Measurements from ENCODE around the gene ORC3. TPM values are rescaled to one million over a fixed set of nuclear protein-coding genes. Genes with fewer than 3 reads are reported as not detected.
A peak's percentile ranks its signal among the peaks of the same experiment; 100 is the strongest.

ORC3 gene
- total RNA-seq, 1 donor from 2014 or later: 20.1 TPM

DNA sequence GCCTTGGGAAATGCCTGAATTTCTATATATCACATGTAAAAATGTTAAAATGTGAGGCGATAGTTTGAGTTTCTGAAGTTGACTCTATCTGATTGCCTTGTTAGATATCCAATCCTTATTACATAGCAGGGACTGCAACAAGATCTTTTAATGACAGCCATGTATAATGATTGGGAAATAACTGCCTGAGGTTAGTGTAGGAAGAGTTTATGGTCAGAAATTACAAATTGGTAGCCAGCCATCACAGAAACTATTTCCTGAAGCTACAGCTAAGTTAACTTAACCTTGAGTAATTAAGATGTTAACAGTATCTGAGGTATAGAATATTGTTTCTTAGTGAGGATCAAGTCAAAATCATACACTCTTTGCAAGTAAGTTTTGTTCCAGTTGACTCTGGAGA lies 71.1 kb downstream of the ORC3 start:
- H3K4me1 Mint-ChIP-seq (ENCODE audit: low read depth, unreplicated experiment): peaks cover 6% of the 10 kb centered on the region
- no peak overlapping the region for H3K27ac Mint-ChIP-seq (ENCODE audit: unreplicated experiment)

DNA sequence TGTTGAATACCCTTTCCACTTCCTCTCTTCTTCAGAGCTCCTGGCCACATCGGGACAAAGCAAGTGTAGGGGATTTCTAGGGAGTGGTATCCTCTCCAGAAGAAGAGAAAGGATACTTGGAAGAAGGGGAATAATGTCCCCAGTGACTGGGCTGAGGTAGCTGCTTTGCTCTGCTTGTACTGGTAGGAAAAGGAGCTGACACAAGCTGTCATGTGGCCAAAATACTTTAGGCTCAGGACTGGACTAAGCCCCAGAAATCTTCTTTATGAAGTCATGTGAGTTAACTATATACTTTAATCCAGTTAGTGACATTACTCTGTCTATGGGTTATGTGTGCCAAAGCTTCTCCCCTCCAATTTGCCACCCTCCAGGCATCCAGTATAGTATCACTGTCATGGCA lies 71.6 kb downstream of the ORC3 start:
- DNase-seq: no peak

More for the DNA sequence above, 71.1 kb downstream of the ORC3 start:
- Mint-ChIP-seq H3K4me3 (ENCODE audit: unreplicated experiment) (no peak overlapping the region), H3K36me3 (ENCODE audit: unreplicated experiment) (no peaks in the 10 kb centered on the region), H3K9me3 (ENCODE audit: unreplicated experiment) (no peaks in the 10 kb centered on the region), H3K27me3 (ENCODE audit: unreplicated experiment) (peaks cover 2% of the 10 kb centered on the region)
- DNase-seq: no peak
- TF ChIP-seq, protein P1, sequence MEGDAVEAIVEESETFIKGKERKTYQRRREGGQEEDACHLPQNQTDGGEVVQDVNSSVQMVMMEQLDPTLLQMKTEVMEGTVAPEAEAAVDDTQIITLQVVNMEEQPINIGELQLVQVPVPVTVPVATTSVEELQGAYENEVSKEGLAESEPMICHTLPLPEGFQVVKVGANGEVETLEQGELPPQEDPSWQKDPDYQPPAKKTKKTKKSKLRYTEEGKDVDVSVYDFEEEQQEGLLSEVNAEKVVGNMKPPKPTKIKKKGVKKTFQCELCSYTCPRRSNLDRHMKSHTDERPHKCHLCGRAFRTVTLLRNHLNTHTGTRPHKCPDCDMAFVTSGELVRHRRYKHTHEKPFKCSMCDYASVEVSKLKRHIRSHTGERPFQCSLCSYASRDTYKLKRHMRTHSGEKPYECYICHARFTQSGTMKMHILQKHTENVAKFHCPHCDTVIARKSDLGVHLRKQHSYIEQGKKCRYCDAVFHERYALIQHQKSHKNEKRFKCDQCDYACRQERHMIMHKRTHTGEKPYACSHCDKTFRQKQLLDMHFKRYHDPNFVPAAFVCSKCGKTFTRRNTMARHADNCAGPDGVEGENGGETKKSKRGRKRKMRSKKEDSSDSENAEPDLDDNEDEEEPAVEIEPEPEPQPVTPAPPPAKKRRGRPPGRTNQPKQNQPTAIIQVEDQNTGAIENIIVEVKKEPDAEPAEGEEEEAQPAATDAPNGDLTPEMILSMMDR (IDR thresholded peaks at IDR 0.05; ENCODE audit: partially characterized antibody, unreplicated experiment): no peak

DNA sequence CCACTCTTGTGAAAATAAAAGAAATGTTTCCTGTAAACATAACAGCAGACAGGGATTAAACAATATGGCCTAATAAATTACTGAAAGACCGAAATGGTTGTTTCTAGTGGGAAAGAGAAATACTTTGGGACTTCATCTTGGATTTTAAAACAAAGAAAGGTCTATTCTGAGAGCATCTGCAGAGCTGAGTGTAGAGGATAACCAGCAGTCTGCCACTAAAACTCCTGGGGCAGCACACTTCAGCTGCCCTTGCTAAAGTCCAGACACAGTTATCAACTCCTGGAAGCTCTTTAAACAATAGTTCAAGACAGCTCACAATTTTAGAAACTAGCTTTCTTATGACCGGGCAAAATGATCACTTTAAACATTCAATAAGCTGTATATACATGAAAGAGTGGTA lies 73.5 kb downstream of the ORC3 start:
- H3K4me1 Mint-ChIP-seq (ENCODE audit: low read depth, unreplicated experiment): peaks cover 6% of the 10 kb centered on the region

More for the DNA sequence above, 71.6 kb downstream of the ORC3 start:
- Mint-ChIP-seq H3K27me3 (ENCODE audit: unreplicated experiment) (peaks cover 2% of the 10 kb centered on the region), H3K4me3 (ENCODE audit: unreplicated experiment) (no peak overlapping the region), H3K4me1 (ENCODE audit: low read depth, unreplicated experiment) (peaks cover 6% of the 10 kb centered on the region), H3K9me3 (ENCODE audit: unreplicated experiment) (no peaks in the 10 kb centered on the region), H3K27ac (ENCODE audit: unreplicated experiment) (no peak overlapping the region), H3K36me3 (ENCODE audit: unreplicated experiment) (no peaks in the 10 kb centered on the region)
- TF ChIP-seq, protein P1 (IDR thresholded peaks at IDR 0.05; ENCODE audit: partially characterized antibody, unreplicated experiment): no peak

DNA sequence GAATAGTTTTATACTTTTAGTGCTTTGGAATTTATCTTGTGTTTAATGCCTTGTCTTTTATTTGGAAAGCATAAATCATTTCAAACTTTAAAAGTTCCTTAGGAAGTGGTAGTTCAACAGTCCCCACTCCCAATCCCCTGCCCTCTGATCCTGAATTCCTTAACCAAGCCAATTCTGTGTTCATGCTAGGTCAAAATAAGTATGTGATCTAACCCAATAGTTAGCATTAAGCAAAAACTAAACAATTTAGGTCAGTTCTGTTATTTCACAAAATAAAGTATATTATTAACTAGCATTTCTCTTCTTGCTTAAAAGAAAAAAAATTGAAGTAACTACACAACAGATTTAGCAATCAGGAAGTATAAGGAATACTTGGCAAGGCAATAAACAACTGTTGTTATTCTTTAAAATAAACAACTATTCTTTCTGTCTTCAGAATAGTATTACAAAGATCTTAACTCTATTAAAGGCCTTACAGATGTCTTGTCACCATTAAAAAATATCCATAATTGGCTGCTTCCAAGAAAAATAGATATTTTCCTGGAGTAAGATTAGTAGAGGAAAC lies 75.1 kb downstream of the ORC3 start:
- no peak overlapping the region for H3K27ac Mint-ChIP-seq (ENCODE audit: unreplicated experiment)
- H3K36me3 Mint-ChIP-seq (ENCODE audit: unreplicated experiment): no peaks in the 10 kb centered on the region
- peaks cover 2% of the 10 kb centered on the region for H3K9me3 Mint-ChIP-seq (ENCODE audit: unreplicated experiment)
- no peak overlapping the region for H3K4me3 Mint-ChIP-seq (ENCODE audit: unreplicated experiment)
- DNase-seq: no peak
- peaks cover 6% of the 10 kb centered on the region for H3K4me1 Mint-ChIP-seq (ENCODE audit: low read depth, unreplicated experiment)
- H3K27me3 Mint-ChIP-seq (ENCODE audit: unreplicated experiment): peaks cover 2% of the 10 kb centered on the region
- TF ChIP-seq, protein P1 (IDR thresholded peaks at IDR 0.05; ENCODE audit: partially characterized antibody, unreplicated experiment): no peak

More for the DNA sequence above, 73.5 kb downstream of the ORC3 start:
- peaks cover 2% of the 10 kb centered on the region for H3K27me3 Mint-ChIP-seq (ENCODE audit: unreplicated experiment)
- no peaks in the 10 kb centered on the region for H3K9me3 Mint-ChIP-seq (ENCODE audit: unreplicated experiment)
- no peak overlapping the region for H3K4me3 Mint-ChIP-seq (ENCODE audit: unreplicated experiment)
- H3K27ac Mint-ChIP-seq (ENCODE audit: unreplicated experiment): peak overlapping the region; percentile 4
- no peaks in the 10 kb centered on the region for H3K36me3 Mint-ChIP-seq (ENCODE audit: unreplicated experiment)
- no peak for DNase-seq
- TF ChIP-seq, protein P1 (IDR thresholded peaks at IDR 0.05; ENCODE audit: partially characterized antibody, unreplicated experiment): no peak

DNA sequence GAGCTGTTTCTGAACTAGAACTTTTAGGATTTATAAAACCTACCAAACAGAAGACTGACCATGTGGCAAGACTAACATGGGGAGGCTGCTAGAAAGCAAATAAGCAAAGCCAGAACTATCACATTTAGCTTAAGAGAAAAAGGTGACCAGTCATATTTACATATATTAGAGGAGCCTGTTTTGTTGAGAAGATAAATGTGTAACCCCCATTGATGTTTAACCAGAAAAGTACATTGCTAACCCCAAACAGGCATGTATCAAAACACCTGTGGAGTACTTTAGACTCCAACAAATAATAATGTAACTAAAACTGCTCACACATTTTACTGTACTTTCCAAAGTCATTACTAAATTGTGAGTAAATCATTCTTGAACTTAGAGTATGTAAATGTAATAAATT lies 77.1 kb downstream of the ORC3 start:
- DNase-seq: no peak
- Mint-ChIP-seq H3K4me1 (ENCODE audit: low read depth, unreplicated experiment) (peaks cover 6% of the 10 kb centered on the region), H3K4me3 (ENCODE audit: unreplicated experiment) (no peak overlapping the region), H3K36me3 (ENCODE audit: unreplicated experiment) (no peaks in the 10 kb centered on the region), H3K27ac (ENCODE audit: unreplicated experiment) (no peak overlapping the region), H3K27me3 (ENCODE audit: unreplicated experiment) (peaks cover 4% of the 10 kb centered on the region), H3K9me3 (ENCODE audit: unreplicated experiment) (peaks cover 5% of the 10 kb centered on the region)
- TF ChIP-seq, protein P1 (IDR thresholded peaks at IDR 0.05; ENCODE audit: partially characterized antibody, unreplicated experiment): no peak
